ENCODE measurements around the gene UBE2N.
"Not testable (repeated sequence)": the region's sequence is repeated elsewhere in the genome, so short reads cannot be mapped to it uniquely, and the experiment has no call there.

UBE2N gene

DNA sequence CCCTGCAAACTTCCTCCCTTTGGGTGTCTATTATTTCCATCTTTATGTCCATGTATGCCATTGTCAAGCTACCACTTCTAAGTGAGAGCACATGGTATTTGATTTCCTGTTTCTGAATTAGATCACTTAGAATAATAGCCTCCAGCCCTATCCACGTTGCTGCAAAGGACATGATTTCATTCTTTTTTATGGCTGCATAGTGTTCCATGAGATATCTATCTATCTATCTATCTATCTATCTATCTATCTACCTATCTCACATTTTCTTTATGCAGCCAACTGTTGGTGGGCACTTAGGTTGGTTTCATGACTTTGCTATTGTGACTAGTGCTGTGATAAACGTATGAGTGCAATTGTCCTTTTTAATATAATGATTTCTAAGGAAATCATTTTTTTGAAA is 14.3 kb upstream of the UBE2N start:
- no peaks in the 10 kb centered on the region for H3K4me1 Mint-ChIP-seq
- no peaks in the 10 kb centered on the region for H3K36me3 Mint-ChIP-seq
- no peaks in the 10 kb centered on the region for H3K9me3 Mint-ChIP-seq
- H3K27ac Mint-ChIP-seq, result no peak overlapping the region
- ATAC-seq (no peak), DNase-seq (ENCODE audit: low spot score in 2 of 2) (no peak)
- H3K4me3 Mint-ChIP-seq, result no peak overlapping the region

DNA sequence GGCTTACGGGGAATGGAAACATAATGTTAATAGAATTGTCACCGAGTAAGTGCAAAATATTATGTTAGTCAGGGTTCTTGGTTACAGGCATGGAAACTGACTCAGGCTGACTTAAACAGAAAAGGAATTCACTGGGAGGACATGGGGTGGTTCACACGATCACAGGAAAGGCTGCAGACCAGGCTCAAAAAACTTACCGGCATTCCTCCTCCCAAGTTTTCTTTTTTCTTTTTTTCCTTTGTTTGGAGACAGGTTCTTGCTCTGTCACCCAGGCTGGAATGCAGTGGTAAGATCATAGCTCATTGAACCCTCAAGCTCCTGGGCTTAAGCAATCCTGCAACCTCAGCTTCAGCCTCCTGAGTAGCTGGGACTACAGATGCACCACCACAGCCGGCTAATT is 11.9 kb upstream of the UBE2N start:
- ATAC-seq (no peak), DNase-seq (ENCODE audit: low spot score in 2 of 2) (no peak)
- no peaks in the 10 kb centered on the region for H3K9me3 Mint-ChIP-seq
- H3K4me1 Mint-ChIP-seq, result no peaks in the 10 kb centered on the region
- no peak overlapping the region for H3K27ac Mint-ChIP-seq
- H3K36me3 Mint-ChIP-seq, result no peaks in the 10 kb centered on the region
- H3K4me3 Mint-ChIP-seq, result no peak overlapping the region

DNA sequence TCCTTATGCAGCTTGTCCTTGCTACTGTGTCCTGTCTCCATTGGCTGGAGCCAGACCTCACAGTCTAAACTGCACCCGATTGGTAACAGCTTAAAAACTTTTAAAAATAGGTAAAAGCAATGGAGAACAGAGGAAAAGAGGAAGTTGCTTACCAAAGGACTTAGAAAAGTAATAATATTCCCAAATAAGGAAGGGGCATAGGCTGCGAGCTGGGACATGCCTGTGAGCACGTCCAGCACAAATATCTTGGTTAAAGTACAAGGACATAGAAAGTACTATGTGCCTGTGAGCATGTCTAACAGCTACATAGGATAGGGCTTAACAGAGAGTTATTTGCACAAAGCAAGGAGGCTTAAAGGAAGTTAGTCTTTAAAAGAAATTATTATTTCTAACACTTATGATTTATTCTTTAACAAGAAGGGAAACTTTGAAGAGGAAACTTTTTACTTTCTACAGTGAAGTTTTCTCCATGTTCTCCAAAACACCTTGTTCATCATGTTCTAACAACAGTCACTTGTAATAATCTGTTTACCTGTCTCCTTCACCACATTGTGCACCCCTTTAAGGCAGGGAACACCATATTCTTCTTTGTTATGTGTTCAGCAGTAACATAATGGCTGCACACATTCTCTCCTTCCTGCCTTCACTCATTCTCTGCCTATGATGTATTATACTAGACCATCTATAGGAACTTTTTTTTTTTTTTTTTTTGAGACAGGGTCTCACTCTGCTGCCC is 9.8 kb upstream of the UBE2N start:
- Mint-ChIP-seq H3K27ac (no peak overlapping the region), H3K36me3 (no peaks in the 10 kb centered on the region), H3K4me3 (no peak overlapping the region), H3K4me1 (no peaks in the 10 kb centered on the region), H3K9me3 (no peaks in the 10 kb centered on the region)
- DNase-seq (ENCODE audit: low spot score in 2 of 2) (no peak), ATAC-seq (no peak)

DNA sequence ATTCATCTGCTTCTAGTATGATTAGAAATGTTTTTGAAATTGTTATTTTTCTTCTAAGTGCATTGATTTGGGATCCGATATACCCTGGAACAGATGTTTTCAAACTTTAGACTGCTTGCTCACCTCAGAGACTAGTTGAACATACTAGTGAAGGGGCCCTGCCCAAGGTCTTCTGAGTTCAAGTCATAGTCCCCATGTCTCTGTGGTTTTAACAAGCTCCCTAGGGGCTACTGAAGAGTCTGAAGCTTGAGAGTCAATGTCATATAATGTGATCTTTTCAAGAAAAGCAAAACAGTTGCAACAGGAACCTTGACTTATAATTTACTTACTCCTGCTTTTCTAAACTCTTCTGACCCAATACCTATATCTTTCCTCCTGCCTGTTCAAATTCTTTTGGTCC is 7.5 kb upstream of the UBE2N start:
- Mint-ChIP-seq H3K4me1 (no peaks in the 10 kb centered on the region), H3K27ac (no peak overlapping the region), H3K36me3 (no peaks in the 10 kb centered on the region), H3K9me3 (no peaks in the 10 kb centered on the region), H3K4me3 (no peak overlapping the region)
- ATAC-seq (peak; percentile 36), DNase-seq (ENCODE audit: low spot score in 2 of 2) (no peak)

DNA sequence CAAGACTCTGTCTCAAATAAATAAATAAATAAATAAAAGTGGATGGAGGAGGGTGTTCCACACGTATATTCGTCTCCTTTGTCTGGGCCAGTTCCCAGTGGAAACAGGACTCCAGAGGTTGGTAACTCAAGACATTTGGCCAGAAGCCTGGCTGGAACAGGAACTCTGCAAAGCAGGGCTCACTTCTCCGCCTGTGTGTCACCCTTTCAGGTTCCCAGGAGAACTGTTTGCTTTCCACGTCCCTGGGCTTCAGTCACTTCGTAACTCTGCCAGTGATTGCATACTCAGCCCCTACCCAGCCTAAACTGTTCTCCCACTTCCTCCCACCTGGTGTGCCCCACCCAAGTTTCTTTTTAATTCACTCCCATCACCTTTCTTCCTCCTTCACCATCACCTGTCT is 7.0 kb upstream of the UBE2N start:
- DNase-seq (ENCODE audit: low spot score in 2 of 2), result no peak
- Mint-ChIP-seq H3K9me3 (no peaks in the 10 kb centered on the region), H3K4me1 (no peaks in the 10 kb centered on the region), H3K27ac (no peak overlapping the region), H3K4me3 (no peak overlapping the region), H3K36me3 (no peaks in the 10 kb centered on the region)
- no peak for ATAC-seq

DNA sequence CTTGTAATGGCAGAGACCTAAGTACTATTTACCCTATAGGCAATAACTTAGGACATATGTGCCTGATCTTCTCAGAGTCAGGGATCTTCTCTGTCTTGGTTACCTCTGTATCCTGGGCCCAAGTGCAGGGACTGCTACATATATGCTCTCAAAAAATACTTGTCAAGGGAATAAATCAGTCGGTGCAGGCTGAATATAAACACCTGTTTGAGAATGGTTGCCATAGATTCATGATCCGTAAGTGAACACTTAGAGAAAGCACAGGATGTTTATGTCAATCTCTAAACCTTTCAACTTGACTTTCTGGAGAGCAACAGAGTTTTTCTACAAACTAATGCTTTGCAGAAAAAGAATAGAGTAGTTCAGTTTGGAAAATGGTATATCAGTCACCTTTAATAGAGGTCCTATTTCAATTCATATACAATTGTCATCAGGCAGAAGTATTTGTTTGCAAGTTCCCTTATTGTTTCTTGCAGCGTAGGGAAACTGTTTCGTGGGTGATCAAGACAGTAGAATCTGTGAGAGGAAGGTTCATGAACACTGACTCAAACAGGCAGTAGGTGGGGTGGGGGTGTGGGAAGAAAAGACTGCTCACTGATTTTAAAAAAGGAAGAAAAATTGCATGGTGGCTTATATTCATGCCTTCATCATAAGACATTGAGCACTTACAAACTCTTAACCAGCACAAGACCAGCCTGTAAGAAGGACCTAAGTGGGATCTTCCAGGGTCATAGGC is 6.0 kb upstream of the UBE2N start:
- ATAC-seq (no peak), DNase-seq (ENCODE audit: low spot score in 2 of 2) (no peak)
- no peak overlapping the region for H3K4me3 Mint-ChIP-seq
- H3K36me3 Mint-ChIP-seq, result no peaks in the 10 kb centered on the region
- H3K27ac Mint-ChIP-seq, result no peak overlapping the region
- no peaks in the 10 kb centered on the region for H3K9me3 Mint-ChIP-seq
- H3K4me1 Mint-ChIP-seq, result peaks cover 3% of the 10 kb centered on the region

DNA sequence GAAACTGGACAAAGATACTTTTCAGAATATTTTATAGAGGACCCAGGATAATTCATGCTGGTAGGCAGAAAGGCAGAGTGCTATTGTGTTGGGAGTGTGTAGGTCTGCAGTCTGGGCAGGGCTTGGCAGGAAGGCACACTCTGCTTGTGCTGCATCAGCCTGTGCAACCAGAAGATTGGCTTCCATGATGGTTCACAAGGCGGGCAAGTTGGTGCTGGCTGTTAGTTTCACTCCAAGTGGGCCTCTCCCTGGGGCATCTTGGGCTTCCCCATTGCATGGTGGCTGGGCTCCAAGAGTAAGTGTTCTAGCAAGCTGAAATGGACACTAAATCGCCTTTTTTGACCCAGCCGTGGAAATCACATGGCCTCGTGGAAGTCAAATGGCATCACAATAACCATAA is 1.8 kb upstream of the UBE2N start:
- Mint-ChIP-seq H3K36me3 (peaks cover 18% of the 10 kb centered on the region), H3K4me1 (peaks cover 29% of the 10 kb centered on the region), H3K4me3 (no peak overlapping the region), H3K27ac (no peak overlapping the region), H3K9me3 (no peaks in the 10 kb centered on the region)
- ATAC-seq, result no peak
- no peak for DNase-seq (ENCODE audit: low spot score in 2 of 2)

DNA sequence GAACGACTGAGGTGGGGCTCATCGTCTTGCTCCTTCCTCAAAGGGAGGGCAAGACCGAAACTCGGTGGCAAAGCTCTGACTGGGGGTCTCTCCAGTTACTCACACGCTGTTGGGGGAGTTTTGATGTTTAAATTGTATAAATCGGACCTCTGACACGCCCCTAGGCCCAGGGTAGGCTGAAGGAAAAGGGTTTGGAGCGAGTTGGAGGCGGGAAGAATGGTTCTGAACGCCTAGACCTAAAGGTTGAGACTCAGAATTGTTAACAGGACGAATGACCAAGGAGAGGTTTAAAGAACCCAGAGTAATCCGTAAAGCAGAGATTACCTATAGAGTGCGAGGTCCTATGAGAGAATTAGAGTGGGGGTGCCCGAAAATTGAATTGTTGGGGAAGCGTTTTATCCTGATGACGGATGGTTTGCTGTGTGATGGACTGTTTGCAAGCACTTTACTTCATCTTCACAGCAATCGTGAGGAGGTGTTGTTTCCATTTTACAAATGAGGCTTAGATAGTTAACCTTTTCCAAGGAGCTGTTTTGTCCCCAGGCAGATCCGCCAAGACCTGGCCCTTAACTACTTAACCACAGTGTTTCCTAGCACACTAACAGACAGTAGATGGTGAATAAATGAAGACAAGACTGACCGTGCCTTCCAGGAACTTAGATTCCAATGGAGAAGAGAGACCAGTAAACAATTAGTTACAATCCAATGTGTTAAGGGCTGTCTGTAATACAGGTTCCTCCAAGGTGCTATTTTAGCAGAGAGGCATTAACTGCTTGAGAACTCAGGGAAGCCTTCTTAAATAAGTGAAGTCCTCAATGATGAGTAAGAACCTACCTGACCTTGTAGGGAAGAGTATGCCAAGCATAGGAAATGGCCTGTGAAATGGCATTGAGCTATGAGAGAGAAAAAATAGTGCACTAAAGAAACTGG is 929 bp upstream of the UBE2N start:
- peak overlapping the region; percentile 98 for H3K27ac Mint-ChIP-seq
- H3K36me3 Mint-ChIP-seq, result peaks cover 18% of the 10 kb centered on the region
- no peak for ATAC-seq
- peak overlapping the region; percentile 97 for H3K4me3 Mint-ChIP-seq
- peaks cover 38% of the 10 kb centered on the region for H3K4me1 Mint-ChIP-seq
- no peak for DNase-seq (ENCODE audit: low spot score in 2 of 2)
- no peaks in the 10 kb centered on the region for H3K9me3 Mint-ChIP-seq

DNA sequence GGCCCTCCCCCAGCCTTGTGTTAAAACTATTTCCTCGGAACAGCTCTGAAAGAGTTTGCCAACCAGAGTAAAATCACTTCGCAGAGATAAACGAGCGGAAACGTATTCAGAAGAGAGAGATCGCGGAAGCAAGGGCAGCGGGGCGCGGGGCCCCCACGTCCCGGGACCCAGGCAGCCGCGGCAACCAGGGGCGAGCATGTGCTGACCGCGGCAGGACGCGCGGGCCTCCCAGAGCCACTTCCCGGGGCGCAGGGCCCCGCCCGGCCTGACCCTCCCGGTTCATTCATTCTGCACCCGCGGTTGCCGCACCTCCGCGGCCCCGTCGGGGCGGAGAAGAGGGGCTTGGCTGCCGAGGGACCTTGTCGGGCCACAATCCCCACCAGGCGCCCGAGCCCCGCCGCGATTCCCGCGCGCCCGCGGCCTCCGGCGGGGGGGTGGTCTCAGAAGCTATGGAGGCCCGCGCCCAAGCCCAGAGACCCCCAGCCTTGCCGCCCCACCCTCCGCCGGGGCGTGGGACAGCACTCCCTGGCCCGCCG is 598 bp downstream of the UBE2N start:
- ATAC-seq (peak; percentile 6), DNase-seq (ENCODE audit: low spot score in 2 of 2) (peak; percentile 18 to 69)
- Mint-ChIP-seq H3K9me3 (no peaks in the 10 kb centered on the region), H3K4me3 (peak overlapping the region; percentile 97), H3K36me3 (peaks cover 28% of the 10 kb centered on the region), H3K4me1 (peaks cover 54% of the 10 kb centered on the region), H3K27ac (peak overlapping the region; percentile 98)

DNA sequence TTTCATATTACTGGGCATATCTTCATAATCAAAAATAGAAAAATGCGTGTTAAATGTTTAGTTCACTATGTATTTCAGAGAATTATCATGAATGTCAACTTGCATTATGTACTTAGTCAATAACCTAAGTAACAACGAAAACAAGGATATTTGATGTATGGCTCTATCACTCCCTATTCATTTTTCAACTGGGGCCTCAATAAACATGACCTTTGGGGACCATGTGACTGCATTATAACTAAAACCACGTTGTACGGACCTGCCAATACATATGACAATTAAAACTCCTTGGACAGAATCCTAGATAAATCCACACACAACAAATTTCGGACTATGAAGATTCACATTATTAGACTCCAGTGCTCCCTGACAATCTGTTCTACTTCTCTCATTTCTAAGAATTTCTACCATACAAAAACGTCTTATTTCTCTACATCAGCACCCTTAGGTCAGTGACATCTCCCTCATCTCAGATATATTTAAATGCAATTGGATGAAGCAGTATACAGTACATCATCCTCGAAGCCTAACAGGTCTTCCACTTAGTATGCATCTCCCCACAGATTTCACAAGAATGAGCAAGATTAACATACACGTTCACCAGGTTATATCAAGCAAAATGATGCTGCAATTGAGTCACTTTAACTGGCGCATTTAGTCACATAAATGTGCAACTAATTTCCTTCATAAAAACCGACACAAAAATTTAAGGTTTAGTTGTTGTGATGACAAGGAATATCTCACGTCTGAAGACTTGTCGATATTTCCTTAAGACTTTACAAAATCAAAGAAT is 1.5 kb downstream of the UBE2N start:
- peaks cover 60% of the 10 kb centered on the region for H3K4me1 Mint-ChIP-seq
- H3K4me3 Mint-ChIP-seq, result peak overlapping the region; percentile 97
- DNase-seq (ENCODE audit: low spot score in 2 of 2), result no peak
- ATAC-seq, result no peak
- H3K9me3 Mint-ChIP-seq, result no peaks in the 10 kb centered on the region
- H3K27ac Mint-ChIP-seq, result peak overlapping the region; percentile 98
- H3K36me3 Mint-ChIP-seq, result peaks cover 31% of the 10 kb centered on the region

DNA sequence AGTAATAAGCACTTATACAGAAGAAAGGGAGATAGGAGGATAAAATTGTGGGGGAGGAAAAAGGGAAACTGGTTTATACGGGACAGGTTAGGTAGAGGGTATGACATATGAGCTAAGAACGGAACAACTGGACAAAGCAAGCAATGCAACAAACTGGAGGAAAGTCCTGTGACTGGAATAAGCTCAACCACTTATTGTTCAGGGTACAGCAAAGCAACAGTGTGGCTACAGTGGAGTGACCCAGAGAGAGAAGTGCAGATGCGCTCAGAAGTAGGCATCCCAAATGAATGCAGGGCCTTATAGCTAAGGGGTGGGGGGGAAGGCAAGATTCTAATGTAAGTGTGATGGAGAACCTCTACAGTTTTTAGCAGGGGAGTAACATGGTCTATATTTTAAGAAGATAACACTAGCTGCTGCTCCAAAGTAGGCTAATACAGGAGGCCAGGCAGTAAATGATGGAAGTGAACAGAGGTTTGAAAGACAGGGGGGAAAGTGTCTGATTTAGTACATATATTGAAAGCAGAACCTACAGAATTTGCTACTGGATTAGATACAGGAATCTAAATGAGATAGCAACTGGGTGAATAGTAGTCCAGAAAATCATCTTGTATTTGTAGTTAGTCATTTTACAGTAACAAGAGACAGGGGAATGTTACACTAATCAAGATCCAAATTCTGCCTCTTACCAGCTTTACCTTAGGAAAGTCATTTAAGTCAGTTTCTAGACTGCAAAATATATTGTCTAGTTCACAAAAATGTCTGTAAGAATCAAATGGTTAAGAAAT is 3.3 kb downstream of the UBE2N start:
- H3K4me1 Mint-ChIP-seq, result peaks cover 64% of the 10 kb centered on the region
- DNase-seq (ENCODE audit: low spot score in 2 of 2) (no peak), ATAC-seq (no peak)
- H3K9me3 Mint-ChIP-seq, result no peaks in the 10 kb centered on the region
- H3K27ac Mint-ChIP-seq, result peak overlapping the region; percentile 93
- H3K36me3 Mint-ChIP-seq, result peaks cover 33% of the 10 kb centered on the region
- peak overlapping the region; percentile 97 for H3K4me3 Mint-ChIP-seq

DNA sequence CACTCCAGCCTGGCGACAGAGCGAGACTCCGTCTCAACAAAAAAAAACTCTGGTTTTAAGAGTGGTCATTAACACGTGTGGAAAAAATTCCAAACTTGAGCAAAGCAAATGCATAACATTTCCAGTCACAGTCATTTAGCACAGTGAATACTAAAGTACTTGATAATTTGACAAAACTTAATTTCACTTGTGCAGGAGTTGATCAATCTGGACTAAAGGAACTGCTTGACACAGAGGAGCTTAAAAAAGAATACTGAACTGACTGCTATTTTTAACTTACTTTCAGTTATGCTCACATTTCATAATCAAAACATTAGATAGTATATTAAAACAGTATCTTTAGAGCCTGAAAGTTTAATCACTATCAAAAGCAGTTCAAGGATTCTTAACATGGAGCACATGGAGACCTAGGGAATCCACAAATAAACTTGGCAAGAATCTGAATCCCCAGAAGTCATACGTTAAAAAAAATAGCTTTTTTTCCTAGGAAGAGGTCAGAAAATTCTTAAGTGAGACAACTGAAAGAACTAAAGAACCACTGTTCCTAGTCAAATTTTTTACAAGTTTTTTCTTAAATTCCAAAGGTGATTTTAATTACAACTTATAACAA is 7.4 kb downstream of the UBE2N start:
- Mint-ChIP-seq H3K9me3 (no peaks in the 10 kb centered on the region), H3K4me3 (no peak overlapping the region), H3K36me3 (peaks cover 27% of the 10 kb centered on the region), H3K4me1 (peaks cover 65% of the 10 kb centered on the region), H3K27ac (no peak overlapping the region)
- ATAC-seq (no peak), DNase-seq (ENCODE audit: low spot score in 2 of 2) (no peak)

DNA sequence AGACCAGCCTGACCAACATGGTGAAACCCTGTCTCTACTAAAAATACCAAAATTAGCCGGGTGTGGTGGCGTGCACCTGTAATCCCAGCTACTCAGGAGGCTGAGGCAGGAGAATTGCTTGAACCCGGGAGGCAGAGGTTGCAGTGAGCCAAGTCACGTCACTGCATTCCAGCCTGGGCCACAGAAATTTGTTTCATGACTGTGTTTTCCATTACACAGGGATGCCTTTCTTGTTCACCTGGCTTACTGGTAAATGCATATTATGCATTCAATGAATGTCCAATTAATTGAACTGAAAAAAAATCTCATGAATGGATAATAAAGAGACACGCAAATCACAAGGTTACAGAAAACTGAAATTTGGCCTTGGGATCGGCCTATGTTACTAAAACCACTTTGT is 9.7 kb downstream of the UBE2N start:
- not testable (repeated sequence) for H3K4me3 Mint-ChIP-seq, ATAC-seq
- peak overlapping the region; percentile 50 for H3K27ac Mint-ChIP-seq

DNA sequence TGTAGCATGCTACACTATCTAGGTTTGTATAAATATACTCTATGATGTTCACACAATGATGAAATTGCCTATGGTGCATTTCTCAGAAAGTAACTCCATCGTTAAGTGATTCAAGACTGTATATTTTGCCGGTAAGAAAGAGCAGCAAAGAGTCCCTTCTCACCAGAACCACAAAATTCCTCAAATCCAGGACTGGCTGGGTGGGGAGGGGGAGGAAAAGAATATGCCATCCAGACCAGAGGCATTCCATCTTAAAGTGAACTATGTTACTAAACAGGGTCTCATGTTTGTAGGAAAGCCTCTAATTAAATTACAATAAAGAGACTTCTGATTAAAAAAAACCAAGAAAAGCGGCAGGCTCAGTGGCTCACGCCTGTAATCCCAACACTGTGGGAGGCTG is 11.5 kb downstream of the UBE2N start:
- Mint-ChIP-seq H3K9me3 (no peaks in the 10 kb centered on the region), H3K4me1 (peaks cover 59% of the 10 kb centered on the region), H3K4me3 (no peak overlapping the region), H3K27ac (peak overlapping the region; percentile 59), H3K36me3 (peaks cover 16% of the 10 kb centered on the region)
- DNase-seq (ENCODE audit: low spot score in 2 of 2) (no peak), ATAC-seq (no peak)

More for the DNA sequence above, 9.7 kb downstream of the UBE2N start:
- not testable (repeated sequence) for H3K9me3 Mint-ChIP-seq; DNase-seq (ENCODE audit: low spot score in 2 of 2)
- Mint-ChIP-seq H3K36me3 (peaks cover 27% of the 10 kb centered on the region), H3K4me1 (peaks cover 62% of the 10 kb centered on the region)
